ENCODE measurements around the gene CASK.

CASK gene

DNA sequence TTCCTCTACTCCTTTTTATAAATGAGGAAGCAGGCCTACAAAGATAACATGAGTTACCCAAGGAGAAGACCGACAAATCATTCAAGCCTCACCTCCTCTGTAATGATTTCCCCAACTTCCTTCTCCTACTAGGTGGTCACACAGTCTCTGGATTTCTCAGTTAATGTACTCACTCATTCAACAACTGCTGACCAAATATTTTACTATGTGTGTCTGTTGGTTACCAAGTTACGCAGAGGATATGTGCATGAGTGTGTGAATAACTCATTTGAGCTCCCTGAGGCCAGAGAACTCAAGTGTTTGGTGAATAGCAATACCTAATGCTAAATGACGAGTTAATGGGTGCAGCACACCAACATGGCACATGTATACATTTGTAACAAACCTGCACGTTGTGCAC is 10.4 kb downstream of the CASK start:
- no peak for DNase-seq (ENCODE audit: low read depth)

DNA sequence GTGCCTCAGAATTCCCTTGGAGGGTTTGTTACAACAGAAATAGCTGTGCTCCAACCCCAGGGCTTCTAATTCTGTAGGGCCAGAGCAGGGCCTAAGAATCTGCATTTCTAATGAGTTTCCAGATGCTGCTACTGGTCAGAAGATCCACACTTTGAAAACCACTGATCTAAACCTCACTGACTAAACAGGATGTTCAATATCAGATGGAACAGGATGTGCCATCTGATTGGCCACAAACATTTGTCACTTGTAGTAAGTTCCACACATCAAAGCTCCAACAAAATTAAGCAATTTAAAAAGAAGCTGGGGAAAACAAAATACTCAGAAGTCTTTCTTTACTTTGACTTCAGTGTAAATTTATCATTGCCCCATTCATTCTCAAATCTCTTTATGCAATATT is 14.3 kb downstream of the CASK start:
- DNase-seq (ENCODE audit: low read depth), result no peak

DNA sequence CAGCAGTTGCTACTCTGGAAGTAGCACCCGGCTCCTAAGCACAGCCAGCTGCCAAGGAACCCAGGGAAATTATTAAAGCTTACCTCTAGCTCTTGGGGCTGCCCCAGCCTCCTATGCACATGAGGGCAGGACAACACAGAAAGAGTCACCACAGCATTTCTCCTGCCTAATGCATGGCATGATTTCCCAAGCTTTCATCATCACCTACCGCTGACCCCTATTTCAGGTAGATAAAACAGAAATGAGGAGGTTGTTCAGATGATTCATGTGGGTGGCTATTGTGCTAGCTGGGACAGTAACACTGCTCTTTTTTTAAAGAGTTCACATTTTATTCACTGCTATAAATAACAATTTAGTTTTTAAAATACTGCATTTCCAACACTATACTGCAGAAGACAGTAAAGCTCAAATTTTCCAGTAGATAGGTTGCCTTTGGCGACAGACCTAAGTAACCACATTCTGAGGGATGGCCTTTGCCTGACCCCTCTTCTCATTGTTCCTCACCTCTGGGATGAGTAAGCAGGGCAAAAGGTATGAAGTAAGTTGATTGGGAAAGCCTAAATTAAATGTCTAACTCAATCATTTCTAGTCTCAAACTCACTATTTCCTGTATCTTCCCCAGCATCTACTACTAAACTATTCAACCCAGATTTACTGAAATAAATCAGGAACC is 16.7 kb downstream of the CASK start:
- no peak for DNase-seq (ENCODE audit: low read depth)

DNA sequence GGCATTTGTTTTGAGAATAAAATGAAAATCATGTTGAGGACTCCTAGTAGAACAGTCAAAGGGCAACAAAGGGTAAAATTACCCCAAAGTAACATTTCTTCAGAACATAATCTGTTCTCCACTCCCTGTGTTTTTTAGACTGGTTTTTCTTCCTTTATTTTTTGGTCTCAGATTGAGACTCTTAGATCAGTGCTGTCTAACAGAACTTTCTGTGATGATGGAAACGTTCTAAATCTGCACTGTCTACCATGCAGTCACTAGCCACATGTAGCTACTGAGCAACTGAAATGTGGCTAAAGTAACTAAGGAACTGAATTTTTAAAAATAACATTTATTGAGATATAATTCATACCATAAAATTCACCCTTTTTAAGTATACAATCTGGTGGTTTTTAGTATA is 19.8 kb downstream of the CASK start:
- no peak for DNase-seq (ENCODE audit: low read depth)

DNA sequence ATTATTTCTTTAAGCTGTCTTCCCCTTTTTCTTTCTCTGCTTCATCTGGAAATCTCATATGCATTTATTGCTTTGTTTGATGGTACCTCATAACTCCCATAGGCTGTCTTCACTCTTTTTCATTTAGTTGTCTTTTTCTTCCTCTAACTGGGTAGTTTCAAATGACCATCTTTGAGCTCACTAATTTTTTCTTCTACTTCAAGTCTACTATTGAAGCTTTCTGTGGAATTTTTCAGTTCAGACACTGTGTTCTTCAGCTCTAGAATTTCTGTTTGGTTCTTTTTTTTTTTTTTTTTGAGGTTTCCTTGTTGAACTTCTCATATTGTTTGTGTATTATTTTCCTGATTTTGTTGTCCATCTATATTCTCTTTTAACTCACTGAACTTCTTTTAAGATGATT is 23.0 kb downstream of the CASK start:
- no peak for DNase-seq (ENCODE audit: low read depth)

DNA sequence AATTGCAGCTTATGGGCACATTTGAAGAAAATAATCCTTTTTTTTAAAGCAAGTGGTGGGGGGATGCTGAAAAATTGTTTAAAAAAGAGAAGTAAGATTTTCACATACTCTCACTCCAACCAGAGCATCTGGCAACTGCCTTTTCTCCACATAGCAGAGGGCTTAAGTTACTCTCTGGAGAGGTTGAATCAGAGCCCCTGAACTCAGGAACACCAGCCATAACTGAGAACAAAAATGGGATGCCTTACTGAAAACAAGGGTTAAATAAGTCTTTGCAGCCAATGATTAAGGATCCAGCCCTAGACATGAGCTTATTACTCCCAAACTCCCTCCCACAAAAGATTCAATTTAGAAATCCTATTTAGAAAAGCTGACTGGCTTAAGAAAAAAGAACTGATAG is 27.5 kb downstream of the CASK start:
- DNase-seq (ENCODE audit: low read depth), result peak; percentile 61

DNA sequence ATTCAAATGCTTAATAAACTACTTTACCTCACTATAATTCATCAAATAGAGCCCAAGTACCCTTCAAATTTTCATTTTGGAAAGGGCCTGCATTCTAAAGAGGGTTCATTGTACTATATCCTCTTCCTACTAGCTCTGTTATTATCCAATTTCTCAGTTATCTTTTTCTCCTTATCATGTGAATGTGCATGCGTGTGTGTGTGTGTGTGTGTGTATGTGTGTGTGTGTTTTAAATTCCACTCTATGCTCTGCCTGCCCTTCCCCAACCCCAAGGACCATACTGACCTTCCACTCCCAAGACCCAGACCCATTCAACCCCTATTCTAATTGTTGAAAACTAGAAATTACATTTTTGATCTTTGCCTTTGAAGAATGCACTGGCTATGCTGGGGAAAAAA is 33.3 kb downstream of the CASK start:
- no peak for DNase-seq (ENCODE audit: low read depth)

DNA sequence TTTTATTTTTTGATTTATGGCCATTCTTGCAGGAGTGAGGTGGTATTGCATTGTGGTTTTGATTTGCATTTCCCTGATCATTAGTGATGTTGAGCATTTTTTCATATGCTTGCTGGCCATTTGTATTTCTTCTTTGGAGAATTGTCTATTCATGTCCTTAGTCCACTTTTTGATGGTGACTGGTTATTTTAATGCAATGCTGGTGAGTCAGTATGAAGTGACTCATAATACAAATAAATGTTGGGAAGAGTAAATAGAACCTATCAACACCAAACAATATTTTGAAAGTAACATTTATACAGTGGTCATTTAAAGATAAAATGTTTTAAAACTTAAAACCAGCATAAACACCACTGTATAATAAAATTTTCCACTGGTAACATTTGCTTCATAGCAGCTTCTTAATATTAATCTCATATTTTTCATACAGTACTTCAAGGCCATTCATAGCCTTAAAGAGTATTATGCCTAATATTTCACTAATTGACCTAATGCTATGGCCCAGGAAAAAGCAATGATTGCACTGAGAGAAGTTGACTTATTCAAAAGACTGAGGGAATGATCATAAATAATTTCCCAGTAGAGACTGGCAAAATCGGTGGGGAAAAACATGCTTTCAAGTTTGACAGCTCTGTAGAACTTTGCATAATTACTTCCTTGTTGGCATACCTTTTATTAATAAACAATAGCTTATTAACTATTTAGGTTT is 33.9 kb downstream of the CASK start:
- DNase-seq (ENCODE audit: low read depth), result peak; percentile 22

DNA sequence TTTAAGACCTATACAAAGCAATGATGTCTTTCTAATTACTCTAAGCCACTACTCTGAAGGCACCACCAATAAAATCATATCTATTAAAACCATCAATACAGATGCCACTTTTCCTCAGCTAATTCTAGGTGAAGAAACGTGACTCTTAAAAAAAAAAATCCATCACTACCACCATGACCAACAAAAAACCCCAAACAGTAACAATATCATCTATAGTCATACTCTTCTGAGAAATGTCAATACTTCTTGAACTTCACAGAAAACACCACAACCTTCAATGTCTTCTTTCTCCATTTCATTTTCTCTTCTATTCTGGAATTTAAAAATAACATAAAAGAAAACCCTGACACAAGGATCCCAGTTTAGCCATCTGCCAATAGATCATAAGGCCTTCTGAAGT is 35.7 kb downstream of the CASK start:
- DNase-seq (ENCODE audit: low read depth), result no peak

DNA sequence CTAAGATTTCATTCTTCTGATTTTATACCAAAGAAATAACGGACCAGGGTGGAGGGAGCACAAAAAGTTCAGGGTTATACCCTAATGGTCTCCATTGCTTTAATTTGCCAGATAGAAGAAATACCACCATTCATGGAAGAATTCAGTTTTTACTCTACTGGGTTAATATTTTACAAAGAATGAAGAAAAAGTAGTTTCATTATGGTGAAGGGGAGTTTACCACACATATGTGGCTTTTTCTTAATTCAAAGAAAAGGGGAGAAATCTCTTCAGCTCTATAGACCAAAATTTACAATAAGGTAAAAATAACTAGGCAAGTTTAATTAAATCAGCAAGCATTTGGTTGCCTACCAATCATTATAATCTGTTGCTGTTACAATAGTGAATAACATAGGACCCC is 37.6 kb downstream of the CASK start:
- no peak for DNase-seq (ENCODE audit: low read depth)

DNA sequence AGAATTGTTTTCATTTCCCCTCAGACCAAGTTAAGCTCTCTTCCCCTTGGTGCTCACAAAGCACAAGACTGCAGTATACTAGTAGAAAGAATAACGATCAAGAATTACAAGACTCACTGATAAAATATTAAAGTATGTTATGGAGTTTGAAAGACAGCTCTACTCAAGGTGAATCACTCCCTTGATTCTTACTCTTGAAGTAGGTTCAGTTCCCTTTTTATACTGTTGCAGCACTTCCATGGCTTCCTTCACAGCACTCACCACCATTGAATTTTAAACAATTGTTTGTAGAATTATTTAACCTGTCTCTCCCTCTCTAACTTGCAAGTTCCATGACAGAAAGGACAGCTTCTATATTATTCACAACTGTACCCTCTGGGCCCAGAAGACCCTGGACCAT is 42.2 kb downstream of the CASK start:
- no peak for DNase-seq (ENCODE audit: low read depth)

DNA sequence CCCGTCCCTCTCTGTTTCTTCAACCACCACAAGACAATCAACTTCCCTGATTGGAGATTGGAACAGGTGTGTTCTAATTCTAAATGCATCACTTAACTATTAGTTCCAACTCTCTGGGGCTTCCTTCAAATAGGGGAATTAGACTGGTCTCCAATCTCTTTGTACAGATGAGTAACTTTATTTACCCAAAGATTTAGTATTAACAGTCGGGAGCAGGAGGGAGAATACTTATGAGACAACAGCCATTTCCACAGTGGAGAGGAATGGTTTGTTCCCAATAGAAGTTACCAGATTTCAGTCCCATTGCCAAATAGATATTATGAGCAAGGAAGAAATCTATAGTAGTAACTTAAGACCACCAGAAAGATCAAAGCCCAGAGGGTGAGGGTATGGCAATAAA is 46.2 kb downstream of the CASK start:
- no peak for DNase-seq (ENCODE audit: low read depth)

DNA sequence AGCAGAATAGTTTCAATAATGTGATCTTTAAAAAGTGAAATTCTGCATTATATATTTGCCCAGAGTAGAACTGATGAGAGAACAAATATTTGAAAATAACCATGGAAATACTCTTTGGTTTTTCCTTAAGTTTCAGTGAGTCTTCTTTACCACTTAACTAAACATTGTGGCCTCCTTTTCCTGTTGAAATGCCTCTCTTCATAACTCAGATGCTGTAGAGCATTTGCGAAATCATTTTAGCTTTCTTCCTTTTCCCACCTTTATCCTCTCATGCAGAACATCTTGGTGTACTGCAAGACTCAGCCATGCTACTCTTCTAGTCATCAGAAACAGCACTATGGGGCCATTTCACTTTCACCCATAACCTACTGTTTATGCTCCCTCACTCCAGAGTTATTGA is 48.2 kb downstream of the CASK start:
- DNase-seq (ENCODE audit: low read depth), result no peak

DNA sequence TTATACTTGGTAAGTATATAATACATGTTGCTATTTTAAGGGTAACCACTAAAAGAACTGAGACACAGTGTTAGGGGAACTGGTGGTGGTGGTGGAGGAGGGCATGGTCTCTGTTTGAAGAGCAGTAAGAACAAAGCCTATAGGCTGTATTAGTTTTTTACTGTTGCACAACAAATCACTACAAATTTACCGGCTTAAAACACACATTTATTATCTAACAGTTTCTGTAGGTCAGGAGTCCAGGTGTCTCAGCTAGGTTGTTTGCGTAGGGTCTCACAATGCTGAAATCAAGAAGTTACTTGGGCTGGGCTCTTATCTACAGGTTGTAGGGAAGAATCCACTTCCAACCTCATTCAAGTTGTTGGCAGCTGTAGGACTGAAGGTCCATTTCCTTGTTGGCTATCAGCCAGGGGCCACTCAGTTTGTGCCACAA is 52.6 kb downstream of the CASK start:
- DNase-seq (ENCODE audit: low read depth), result no peak

DNA sequence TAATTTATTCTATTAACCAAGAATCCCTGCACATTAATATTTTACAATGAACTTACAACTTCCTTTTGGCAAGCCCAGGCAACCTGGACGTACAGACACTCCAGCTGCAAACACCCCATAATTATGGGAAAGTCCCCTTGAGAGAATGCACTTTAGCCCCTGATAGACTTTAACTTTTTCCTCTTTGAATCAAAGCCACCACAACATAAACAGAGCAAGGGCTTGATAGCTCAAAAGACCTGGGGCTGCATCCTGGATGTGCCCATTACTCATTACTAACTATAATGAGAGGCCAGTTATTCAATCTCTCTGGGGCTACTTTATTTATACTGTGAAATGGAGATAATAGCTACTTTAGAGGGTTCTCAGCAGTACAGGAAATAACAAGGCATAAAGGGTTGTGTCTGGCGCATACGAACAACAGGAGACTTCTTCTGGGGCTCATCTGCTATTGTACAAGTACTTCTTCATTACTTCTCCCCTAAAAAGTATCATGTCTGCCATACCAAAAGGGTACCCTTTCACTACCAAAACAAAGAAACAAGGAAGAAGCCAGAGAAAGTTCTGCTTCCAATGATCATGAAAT is 54.9 kb downstream of the CASK start:
- DNase-seq (ENCODE audit: low read depth), result no peak

DNA sequence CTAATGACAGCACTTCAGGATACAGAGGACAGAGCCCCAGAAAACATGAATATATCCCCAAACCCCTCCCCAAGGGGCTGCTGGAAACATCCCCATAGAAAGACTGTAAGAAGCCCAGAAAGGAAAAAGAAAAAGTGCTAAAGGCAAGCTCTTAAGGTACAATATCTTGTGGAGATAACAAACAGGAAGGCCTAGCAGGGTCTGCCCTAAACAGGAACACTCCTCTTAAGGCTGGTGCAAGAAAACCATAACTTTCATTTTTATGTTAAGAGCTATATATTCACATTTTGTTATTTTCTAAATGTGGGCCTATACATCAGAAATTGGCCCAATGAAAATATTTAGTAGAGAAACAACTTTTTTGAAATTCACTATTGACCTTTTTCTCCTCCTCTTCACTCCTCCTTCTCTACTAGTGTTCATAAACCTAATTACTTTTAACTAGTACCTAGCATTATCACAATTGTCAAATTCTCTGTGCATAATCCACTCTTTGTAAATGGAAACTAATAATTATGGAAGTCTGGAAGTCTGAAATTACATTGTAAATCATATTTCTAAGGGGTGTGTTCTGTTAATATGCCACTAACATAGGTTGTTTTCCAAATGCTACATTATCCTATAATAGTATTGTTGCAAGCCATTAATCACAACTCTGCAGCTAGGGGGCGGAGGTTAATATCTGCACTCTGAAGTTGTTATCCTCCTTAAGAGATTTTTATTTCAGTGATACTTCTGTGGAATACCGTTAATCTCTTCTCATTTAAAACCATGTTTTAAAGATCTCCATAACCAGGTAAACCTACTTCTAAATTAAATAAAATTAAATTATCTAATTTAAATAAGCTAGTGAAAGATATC is 59.8 kb downstream of the CASK start:
- no peak for DNase-seq (ENCODE audit: low read depth)

DNA sequence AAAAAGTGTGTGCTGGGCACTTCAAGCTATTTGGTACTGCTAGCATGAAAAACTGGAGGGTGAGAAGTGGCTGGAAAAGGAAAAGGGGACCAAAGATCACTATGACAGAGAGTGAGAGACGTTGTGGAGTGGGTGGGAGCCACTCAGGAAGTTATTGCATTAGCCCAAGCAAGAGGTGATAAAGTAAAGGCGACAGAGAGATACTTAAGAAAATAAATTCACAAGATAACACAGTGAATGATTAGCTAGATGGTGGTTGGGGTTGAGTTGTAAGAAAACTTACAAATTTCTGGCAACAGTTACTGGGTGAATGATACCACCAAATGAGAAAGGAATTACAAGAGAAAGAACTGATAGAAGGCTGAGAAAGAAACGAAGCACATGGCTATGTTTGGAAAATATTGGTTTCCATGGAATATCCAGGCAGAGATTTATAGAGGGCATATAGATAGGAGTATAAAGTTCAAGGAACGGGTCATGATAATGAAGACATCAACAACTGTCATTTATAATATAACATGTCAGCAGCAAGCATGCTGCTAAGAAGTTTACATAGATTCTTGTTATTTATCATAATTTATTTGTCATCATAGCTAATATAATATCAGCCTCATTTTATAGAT is 60.7 kb downstream of the CASK start:
- no peak for DNase-seq (ENCODE audit: low read depth)

DNA sequence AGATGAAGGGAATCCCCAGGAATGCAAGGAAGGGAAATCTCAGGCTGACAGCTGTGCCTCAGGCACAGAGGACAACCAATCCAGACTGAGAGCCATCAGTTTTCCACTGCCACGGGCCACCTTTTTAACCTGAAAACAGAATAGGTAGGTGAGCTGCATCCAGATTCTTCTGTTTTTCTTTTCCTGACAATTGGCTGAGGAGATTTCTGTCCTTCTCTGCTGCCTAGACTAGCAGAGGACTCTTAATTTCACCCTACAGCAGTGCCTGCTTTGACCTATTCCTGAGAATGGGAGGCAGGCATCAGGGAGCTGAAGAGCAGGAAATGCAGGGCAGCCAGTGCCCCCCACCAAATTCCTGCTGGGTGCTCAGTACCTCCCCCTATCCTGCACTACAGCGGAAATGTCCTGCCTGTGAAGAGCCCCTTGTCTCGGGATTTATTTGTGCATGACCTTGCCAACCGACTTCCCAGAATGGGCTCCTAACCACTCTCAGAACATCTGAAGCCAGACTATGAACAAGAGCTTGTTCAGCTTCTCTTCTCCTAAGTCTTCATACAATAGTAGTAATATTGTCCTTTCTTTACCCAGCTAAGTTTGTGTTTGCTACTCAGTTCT is 65.1 kb downstream of the CASK start:
- DNase-seq (ENCODE audit: low read depth), result no peak

DNA sequence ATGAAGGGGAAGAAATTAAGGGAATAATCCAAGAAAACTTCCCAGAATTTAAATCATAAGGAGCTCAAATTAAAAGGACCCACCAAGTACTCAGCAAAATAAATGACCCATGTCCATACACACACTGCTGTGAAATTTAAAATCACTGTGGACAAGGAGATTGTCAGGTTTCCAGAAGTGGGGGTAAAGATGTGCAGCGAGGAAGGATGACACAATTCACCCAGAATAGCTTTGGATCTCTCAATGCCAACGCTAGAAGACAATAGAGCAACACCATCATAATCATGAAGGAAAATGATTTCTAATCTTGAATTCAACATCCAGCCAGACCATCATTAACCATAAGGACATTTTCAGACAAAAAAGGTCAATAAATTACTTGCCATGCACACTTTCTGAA is 65.7 kb downstream of the CASK start:
- DNase-seq (ENCODE audit: low read depth), result no peak

DNA sequence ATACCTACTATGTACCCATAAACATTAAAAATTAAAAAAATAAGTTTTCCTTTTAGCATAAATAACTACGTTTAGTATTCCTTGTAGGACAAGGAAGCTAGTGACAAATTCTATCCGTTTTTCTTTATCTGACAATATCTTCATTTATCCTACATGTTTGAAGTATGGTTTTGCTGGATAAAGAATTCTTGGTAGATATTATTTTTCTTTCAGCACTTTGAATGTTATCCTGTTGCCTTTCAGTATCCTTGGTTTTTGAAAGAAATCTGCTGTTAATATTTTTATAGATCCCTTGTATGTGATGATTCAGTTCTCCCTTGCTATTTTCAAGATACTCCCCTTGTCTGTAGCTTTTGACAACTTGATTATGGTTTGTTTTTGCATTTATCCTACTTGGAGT is 76.6 kb downstream of the CASK start:
- no peak for DNase-seq (ENCODE audit: low read depth)

DNA sequence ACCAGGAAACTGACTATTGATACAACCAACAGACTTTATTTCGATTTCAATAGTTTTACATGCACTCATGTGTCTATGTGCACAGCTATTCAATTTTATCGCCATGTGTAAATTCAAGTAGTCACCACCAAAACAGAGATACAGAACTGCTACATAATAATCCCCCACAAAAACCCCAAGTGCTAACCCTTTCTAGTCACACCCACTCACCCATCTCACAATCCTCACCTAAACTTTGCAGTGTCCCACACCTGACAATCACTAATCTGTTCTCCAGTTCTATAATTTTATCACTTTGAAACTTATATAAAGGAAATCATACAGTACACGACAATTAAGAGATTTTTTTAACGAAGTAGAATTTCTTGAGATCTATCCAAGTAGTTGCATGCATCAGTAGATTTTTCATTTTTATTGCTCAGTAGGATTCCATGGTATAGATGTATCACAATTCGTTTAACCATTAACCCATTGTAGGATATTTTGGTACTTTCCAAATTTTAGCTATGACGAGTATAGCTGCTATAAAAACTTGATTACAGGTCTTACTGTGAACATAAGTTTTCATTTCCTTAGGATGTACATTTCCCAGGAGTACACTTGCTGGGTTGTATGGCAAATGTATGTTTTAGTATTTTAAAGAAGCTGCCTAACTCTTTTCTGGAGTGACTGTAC is 85.9 kb downstream of the CASK start:
- no peak for DNase-seq (ENCODE audit: low read depth)

Data from stromal cell of bone marrow (primary cell).